GM12891 (cell line): Measurements from ENCODE around the gene WBP1.

Experiments
- POLR2A ChIP-seq: IDR thresholded peaks from 2 replicates; pipeline ENCODE4 v1.6.1; 2011; ENCODE audit warnings: low read depth, low read length, control low read depth
- POLR2AphosphoS5 ChIP-seq: IDR thresholded peaks from 2 replicates; pipeline ENCODE4 v1.6.1; 2011; ENCODE audit warnings: low read depth, low read length, control low read depth

GRCh38 chr2:74424995-74425406 is 33.2 kb upstream of the WBP1 start:
- TF ChIP-seq POLR2A (no peak), POLR2AphosphoS5 (no peak)
